Parathyroid adenoma (tissue), 2 donors: ENCODE results near the gene ZSCAN22.

ENCODE experiments used
- H2AFZ ChIP-seq: fragments of 300-600 bp; sonication (generic); one replicate; pipeline ENCODE4 v1.7.0; 2017; ENCODE audit warnings: antibody characterized with exemption, mild to moderate bottlenecking
- H3K27ac ChIP-seq: fragments of 300-600 bp; sonication (generic); one replicate; pipeline ENCODE4 v1.7.0; 2017
- H3K27me3 ChIP-seq: fragments of 300-600 bp; sonication (generic); one replicate; pipeline ENCODE4 v1.7.0; 2017; ENCODE audit warnings: low read length; ENCODE audit not compliant: control insufficient read depth, insufficient read depth
- H3K36me3 ChIP-seq: fragments of 300-600 bp; sonication (generic); one replicate; pipeline ENCODE4 v1.7.0; 2017; ENCODE audit warnings: low read length; ENCODE audit not compliant: control insufficient read depth, insufficient read depth
- H3K4me1 ChIP-seq: fragments of 300-600 bp; sonication (generic); one replicate; pipeline ENCODE4 v1.7.0; 2017; ENCODE audit warnings: control low read depth
- H3K4me2 ChIP-seq: fragments of 300-600 bp; sonication (generic); one replicate; pipeline ENCODE4 v1.7.0; 2017; ENCODE audit warnings: low read length
- H3K4me3 ChIP-seq: fragments of 300-600 bp; sonication (generic); one replicate; pipeline ENCODE4 v1.7.0; 2017; ENCODE audit warnings: low read depth, low read length
- H3K79me2 ChIP-seq: fragments of 300-600 bp; sonication (generic); one replicate; pipeline ENCODE4 v1.7.0; 2017; ENCODE audit warnings: control low read depth
- H3K9ac ChIP-seq: fragments of 300-600 bp; sonication (generic); one replicate; pipeline ENCODE4 v1.7.0; 2017; ENCODE audit warnings: mild to moderate bottlenecking
- H3K9me3 ChIP-seq: fragments of 300-600 bp; sonication (generic); one replicate; pipeline ENCODE4 v1.7.0; 2017; ENCODE audit warnings: low read length; ENCODE audit not compliant: control insufficient read depth
- CTCF ChIP-seq: fragments of 300-600 bp; sonication (generic); IDR thresholded peaks from one replicate; pipeline ENCODE4 v1.7.0; 2017; ENCODE audit warnings: antibody characterized with exemption, mild to moderate bottlenecking
- donor health status: primary hyperparathyroidism.

Gene ZSCAN22

DNA sequence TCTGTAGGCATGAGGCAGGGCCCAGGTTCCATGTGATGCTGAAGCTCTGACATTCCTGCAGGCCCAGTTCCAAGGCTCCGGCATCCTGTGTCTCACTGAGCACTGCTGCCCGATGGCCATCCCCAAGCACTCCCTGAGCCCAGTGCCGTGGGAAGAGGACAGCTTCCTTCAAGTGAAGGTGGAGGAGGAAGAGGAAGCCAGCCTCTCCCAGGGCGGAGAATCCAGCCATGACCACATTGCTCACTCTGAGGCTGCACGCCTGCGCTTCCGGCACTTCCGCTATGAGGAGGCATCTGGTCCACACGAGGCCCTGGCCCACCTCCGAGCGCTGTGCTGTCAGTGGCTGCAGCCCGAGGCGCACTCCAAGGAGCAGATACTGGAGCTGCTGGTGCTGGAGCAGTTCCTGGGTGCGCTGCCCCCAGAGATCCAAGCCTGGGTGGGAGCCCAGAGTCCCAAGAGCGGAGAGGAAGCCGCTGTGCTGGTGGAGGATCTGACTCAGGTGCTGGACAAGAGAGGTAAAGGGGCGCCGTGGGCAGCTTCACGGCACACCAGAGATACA, 8.0 kb downstream of the ZSCAN22 start:
- Histone ChIP-seq H3K9me3 (no peaks in the 10 kb centered on the region), H3K4me1 (no peaks in the 10 kb centered on the region), H3K9ac (no peak overlapping the region), H3K27me3 (no peaks in the 10 kb centered on the region), H3K4me3 (no peak overlapping the region), H3K27ac (no peak overlapping the region), H3K4me2 (no peak overlapping the region), H2AFZ (no peak overlapping the region), H3K36me3 (no peaks in the 10 kb centered on the region), H3K79me2 (peaks cover 19% of the 10 kb centered on the region)
- TF ChIP-seq CTCF: no peak

GRCh38 chr19:58335630-58336029, 8.8 kb downstream of the ZSCAN22 start:
- peaks cover 16% of the 10 kb centered on the region for H3K79me2 ChIP-seq
- no peak overlapping the region for H2AFZ ChIP-seq
- H3K9me3 ChIP-seq: no peaks in the 10 kb centered on the region
- H3K27ac ChIP-seq: no peak overlapping the region
- no peak overlapping the region for H3K4me2 ChIP-seq
- H3K4me1 ChIP-seq: no peaks in the 10 kb centered on the region
- no peak overlapping the region for H3K9ac ChIP-seq
- H3K27me3 ChIP-seq: no peaks in the 10 kb centered on the region
- H3K36me3 ChIP-seq: no peaks in the 10 kb centered on the region
- no peak for TF ChIP-seq CTCF
- H3K4me3 ChIP-seq: no peak overlapping the region

DNA sequence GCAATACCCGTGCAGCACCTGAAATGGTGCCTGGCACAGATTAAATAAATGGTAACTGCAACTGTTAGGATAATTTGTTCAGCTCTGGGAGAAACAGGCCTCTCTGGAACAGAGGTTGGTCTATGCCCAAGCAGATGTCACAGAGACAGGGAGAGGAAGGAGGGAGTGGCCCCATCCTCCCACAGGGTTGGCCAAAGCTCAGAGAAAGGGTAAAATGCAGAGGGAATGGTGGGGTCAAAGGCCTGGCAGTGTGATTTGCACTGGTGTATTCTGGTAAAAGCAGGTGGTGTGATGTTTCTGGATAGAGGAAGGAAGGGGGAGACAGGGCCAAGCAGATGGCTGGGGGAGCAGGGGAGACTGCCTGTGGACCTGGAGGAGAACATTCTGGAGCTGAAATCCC, 9.4 kb downstream of the ZSCAN22 start:
- Histone ChIP-seq H3K4me1 (no peaks in the 10 kb centered on the region), H3K9ac (no peak overlapping the region), H3K4me2 (no peak overlapping the region), H3K36me3 (no peaks in the 10 kb centered on the region), H3K27ac (no peak overlapping the region), H3K9me3 (no peaks in the 10 kb centered on the region), H3K27me3 (no peaks in the 10 kb centered on the region), H3K4me3 (no peak overlapping the region), H3K79me2 (peaks cover 12% of the 10 kb centered on the region), H2AFZ (no peak overlapping the region)
- TF ChIP-seq CTCF: no peak

DNA sequence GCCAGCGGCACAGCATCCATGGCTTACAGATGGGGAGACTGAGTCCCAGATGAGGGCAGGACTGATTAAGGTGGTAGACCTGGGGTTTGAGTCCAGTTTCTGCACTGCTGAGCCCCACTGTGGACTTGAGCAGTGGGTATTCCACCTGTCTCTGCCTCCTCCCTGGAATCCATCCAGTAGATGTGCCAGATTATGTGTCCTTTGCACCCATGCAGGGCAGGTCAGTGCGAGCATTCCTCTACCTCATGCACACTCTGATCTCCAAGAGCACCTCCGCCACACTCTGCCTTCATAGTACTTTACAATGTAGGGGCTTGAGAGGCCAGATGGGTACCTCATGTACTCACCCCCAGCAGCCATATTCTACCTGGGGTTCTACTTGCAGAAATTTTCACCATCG, 10.0 kb downstream of the ZSCAN22 start:
- H3K4me3 ChIP-seq: no peak overlapping the region
- H3K9me3 ChIP-seq: no peaks in the 10 kb centered on the region
- no peak overlapping the region for H2AFZ ChIP-seq
- no peaks in the 10 kb centered on the region for H3K4me1 ChIP-seq
- no peak for TF ChIP-seq CTCF
- no peak overlapping the region for H3K27ac ChIP-seq
- peaks cover 15% of the 10 kb centered on the region for H3K79me2 ChIP-seq
- H3K36me3 ChIP-seq: no peaks in the 10 kb centered on the region
- no peak overlapping the region for H3K9ac ChIP-seq
- H3K4me2 ChIP-seq: no peak overlapping the region
- H3K27me3 ChIP-seq: no peaks in the 10 kb centered on the region

DNA sequence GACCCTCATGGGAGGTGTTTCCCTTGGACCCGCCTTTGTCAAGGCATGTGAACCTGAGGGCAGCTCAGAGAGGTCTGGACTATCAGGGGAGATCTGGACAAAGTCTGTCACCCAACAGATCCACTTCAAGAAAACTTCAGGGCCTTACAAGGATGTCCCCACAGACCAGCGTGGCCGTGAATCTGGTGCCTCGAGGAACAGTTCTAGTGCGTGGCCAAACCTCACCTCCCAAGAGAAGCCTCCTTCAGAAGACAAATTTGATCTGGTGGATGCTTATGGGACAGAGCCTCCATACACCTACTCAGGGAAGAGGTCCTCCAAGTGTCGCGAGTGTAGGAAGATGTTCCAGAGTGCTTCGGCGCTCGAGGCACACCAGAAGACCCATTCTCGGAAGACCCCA, 11.5 kb downstream of the ZSCAN22 start:
- Histone ChIP-seq H3K9ac (no peak overlapping the region), H3K27ac (no peak overlapping the region), H2AFZ (no peak overlapping the region), H3K4me2 (no peak overlapping the region), H3K4me1 (no peaks in the 10 kb centered on the region), H3K9me3 (no peaks in the 10 kb centered on the region), H3K4me3 (no peak overlapping the region), H3K36me3 (no peaks in the 10 kb centered on the region), H3K79me2 (peaks cover 9% of the 10 kb centered on the region), H3K27me3 (no peaks in the 10 kb centered on the region)
- TF ChIP-seq CTCF: no peak
